ENCODE measurements around the gene NBPF3. TPM values are rescaled to one million over a fixed set of nuclear protein-coding genes. Genes with fewer than 3 reads are reported as not detected.
"Not testable (repeated sequence)": the region's sequence is repeated elsewhere in the genome, so short reads cannot be mapped to it uniquely, and the experiment has no call there.

Gene NBPF3
- total RNA-seq, 1 donor from 2014 or later: 23.6 TPM

DNA sequence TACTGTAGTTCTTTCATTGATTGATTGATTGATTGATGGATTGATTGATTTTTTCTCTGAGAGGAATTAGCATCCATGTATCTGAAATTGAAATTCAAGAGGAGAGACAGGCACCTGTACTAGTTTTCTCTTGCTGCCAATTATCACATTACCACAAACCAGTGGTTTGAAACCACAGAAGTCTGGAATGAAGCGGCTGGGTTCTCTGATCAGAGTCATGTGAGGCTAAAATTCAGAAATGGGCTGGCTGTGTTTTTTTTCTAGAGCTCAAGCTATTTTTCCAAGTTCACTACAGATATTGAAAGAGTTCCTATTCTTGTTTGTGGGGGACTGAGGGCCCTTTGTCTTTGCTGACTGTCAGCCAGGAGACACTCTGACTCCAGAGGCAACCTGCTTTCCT lies 10.0 kb downstream of the NBPF3 start:
- DNase-seq (ENCODE audit: low read depth): no peak
- TF ChIP-seq CTCF (conservative IDR thresholded peaks at IDR 0.05; ENCODE audit: low read depth, low read length): no peak
- H3K4me3 ChIP-seq (ENCODE audit: low read depth, low read length): no peak overlapping the region

- TF ChIP-seq CTCF (conservative IDR thresholded peaks at IDR 0.05; ENCODE audit: low read depth, low read length): no peak
- H3K4me3 ChIP-seq (ENCODE audit: low read depth, low read length): no peak overlapping the region
- no peak for DNase-seq (ENCODE audit: low read depth)
Observed at GRCh38 chr1:21451212-21451611, 11.3 kb downstream of the NBPF3 start.

DNA sequence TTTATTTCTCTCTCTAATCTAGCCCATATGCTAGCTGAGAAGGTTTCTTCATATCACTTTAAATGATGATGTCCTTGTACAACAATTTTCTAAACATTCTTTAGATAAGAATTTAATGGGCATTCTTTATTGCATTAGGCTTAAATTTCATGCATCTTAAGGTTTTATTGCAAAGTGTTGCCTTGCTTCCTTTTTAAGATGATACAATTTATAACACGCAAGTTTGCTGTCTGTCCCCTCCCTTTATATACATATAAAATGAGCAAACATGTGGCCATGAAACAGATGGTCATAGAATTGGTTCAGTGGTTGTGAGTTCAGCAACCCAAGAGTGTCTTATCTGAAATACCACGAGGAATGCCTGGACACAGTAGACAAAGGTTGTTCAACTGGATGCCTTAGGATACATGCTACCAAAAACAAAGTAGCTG lies 12.1 kb downstream of the NBPF3 start:
- no peak overlapping the region for H3K4me3 ChIP-seq (ENCODE audit: low read depth, low read length)
- no peak for DNase-seq (ENCODE audit: low read depth)
- no peak for TF ChIP-seq CTCF (conservative IDR thresholded peaks at IDR 0.05; ENCODE audit: low read depth, low read length)

DNA sequence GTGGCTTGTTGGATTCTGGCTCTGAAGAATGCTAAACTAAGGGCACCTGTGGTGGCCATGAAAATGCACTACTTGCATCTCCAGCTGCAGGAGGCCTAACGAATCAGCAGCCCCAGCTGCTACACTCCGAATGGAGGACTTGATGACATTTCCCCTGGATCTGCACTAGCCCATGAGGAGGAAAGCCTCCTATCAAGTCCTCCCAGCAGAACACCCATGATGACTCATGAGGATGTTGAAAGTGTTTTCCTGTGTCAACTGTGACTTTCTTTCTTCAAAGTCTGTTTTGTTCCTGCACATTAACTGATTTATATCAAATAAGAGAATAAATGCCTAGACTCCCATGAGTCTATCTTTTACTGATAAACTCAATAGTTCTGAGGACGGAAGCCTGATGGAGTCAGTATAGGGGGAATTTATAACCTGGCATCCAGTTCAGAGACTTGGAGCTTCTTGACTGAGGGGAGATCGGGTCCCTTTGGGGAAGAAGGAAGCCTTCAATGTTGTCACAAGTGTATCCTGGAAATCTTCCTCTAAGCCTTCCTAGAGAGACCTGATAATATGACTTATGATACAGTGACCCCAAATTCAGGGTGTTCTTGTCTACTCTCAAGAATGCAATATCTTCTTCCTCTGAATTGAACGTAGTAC lies 14.2 kb downstream of the NBPF3 start:
- not testable (repeated sequence) for H3K4me3 ChIP-seq (ENCODE audit: low read depth, low read length)
- peak; percentile 60 for DNase-seq (ENCODE audit: low read depth)

DNA sequence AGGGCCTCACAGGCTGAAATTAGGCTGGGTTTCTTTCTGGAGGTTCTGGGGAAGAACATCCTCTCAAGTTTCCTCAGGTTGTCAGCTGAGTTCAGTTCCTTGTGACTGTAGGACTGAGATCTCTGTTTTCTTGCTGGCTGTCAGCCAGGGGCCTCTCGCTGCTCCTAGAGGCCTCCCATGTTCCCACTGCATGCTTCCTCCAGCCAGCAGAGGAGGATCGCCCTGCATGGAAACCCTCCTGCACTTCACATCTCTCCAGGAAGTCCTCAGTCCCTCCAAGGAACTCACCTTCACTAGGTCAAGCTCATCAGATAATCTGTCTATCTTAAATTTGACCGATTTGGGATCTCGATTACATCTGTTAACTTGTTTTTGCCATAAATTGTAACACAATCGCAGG lies 15.0 kb downstream of the NBPF3 start:
- H3K4me3 ChIP-seq (ENCODE audit: low read depth, low read length); DNase-seq (ENCODE audit: low read depth): not testable (repeated sequence)

DNA sequence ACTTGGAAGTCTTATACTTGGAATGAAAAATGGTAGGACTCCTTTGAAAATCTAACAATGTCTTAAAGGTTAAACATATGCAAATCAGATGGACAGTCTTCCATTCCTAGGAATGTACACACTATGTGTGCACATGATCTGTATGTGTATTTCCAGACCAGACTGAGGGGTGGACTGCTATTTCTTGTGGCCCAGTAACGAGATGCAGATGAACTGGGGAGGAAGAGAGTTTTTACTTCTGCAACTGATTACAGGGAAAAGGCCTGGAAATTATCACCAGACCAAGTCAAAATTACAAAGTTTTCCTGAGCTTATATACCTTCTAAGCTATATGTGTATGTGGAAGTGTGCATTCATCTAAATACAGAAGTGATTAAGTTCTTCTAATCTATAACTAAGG lies 17.7 kb downstream of the NBPF3 start:
- H3K4me3 ChIP-seq (ENCODE audit: low read depth, low read length): no peak overlapping the region
- no peak for DNase-seq (ENCODE audit: low read depth)
- no peak for TF ChIP-seq CTCF (conservative IDR thresholded peaks at IDR 0.05; ENCODE audit: low read depth, low read length)

DNA sequence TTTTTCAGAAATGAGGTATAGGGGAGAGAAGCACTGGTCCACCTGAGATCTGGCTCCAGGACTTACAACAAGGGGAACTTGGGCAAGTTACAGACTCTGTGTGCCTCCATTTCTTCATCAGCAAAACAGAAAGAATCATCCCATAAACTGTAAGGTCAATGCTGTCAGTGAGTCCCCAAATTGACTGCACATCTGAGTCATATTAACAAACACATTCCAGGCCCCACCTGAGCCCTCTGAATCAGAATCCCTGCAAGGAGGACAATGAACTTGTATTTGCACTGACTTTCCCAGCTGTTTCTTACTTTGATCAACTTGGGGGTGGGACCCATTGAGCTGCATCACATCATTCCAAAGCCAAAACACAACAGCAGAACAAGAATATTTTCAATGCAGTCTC lies 25.2 kb downstream of the NBPF3 start:
- H3K4me3 ChIP-seq (ENCODE audit: low read depth, low read length); DNase-seq (ENCODE audit: low read depth): not testable (repeated sequence)

- not testable (repeated sequence) for H3K4me3 ChIP-seq (ENCODE audit: low read depth, low read length); DNase-seq (ENCODE audit: low read depth)
Observed at GRCh38 chr1:21467946-21468345, 28.0 kb downstream of the NBPF3 start.

- H3K4me3 ChIP-seq (ENCODE audit: low read depth, low read length): no peak overlapping the region
- TF ChIP-seq CTCF (conservative IDR thresholded peaks at IDR 0.05; ENCODE audit: low read depth, low read length): peak; percentile 43
- DNase-seq (ENCODE audit: low read depth): no peak
Observed at GRCh38 chr1:21468599-21468998, 28.7 kb downstream of the NBPF3 start.

All from epithelial cell of proximal tubule (primary cell).